22Rv1 (cell line): ENCODE results near the gene DYRK2.

ENCODE experiments used
- H3K27ac ChIP-seq: fragments of 450-650 bp; 2 replicates; pipeline ENCODE4 v1.5.1; 2017
- CTCF ChIP-seq: fragments of 450-650 bp; IDR thresholded peaks from 2 replicates; pipeline ENCODE4 v1.5.1; 2017; ENCODE audit warnings: mild to moderate bottlenecking
- ZFX ChIP-seq: fragments of 450-650 bp; IDR thresholded peaks from 2 replicates; pipeline ENCODE4 v1.6.1; 2017; ENCODE audit warnings: antibody characterized with exemption, borderline replicate concordance

Gene DYRK2

DNA sequence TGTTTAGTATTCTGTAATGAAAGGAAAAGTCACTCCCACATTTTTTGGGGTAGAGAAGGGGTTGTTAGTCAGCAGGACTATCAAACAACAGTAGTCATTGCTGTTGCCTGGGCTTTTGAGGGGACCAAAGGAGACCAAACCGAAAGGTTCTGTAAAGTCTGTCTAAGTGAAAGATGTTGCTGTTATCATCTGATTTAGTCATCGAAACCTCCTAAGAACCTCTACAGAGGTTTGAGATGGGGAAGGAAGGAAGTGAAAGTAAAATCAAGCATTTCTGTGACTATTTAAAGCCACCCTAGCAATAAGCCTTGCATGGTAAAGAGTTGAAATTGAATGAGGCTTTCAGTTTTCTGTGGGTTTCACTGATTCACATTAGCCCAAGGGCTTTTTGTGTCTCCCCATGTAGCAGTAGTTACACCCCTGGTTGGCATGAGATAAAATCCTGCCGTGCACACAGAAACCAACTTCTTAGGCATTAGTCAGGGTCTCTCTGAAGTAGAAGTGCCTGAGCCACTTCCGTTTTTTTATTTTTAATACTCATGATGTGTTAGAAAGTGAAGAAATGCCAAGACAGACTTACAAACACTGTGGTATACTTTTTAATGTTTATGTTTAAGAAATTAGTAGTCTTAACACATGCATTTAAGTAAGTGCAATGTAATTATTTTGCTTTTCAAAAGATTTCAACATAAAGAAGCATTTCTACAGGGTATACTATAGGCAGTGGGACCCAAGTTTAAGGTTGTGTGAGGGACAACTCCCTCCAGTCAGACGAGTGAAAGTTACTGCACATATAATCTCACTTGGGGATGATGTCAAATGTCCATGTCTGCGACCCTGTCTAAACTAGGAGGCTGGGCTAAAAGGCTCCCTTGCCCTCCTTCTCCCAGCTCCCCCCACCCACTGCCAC, 50.4 kb downstream of the DYRK2 start:
- no peak overlapping the region for H3K27ac ChIP-seq
- TF ChIP-seq ZFX: no peak
- no peak for TF ChIP-seq CTCF

DNA sequence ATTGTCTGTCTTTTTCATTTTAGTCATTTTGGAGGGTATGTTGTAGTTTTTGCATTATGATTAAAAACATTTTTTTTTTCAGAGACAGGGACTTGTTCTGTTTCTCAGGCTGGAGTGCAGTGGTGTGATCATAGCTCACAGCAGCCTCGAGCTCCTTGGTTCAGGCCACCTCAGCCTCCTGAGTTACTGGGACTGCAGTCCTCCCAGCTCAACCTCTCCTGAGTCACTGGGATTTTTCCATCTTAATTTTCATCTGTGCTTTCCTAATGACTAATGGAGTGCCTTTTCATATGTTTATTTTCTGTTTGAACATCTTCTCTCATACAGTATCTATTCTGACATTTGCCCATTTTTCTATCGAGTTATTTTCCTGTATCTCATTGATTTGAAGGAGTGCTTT, 52.6 kb downstream of the DYRK2 start:
- H3K27ac ChIP-seq: no peak overlapping the region
- no peak for TF ChIP-seq ZFX
- TF ChIP-seq CTCF: no peak

DNA sequence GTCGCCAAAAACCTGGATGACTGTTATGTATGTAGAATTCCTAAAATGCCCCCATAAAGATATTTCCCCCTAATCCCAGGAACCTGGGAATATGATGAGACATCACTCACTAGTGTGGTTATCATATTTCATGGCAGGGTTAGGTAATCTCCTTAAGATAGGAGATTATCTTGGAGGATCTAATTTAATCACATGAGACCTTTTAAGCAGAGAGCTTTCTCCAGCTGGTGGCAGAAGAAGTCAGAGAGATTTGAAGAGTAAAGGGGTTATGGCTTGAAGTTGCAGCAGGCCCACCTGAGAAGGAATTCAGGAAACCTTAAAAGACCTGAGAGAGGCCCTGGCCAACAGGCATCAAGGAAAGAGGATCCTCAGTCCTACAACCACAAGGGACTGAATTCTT, 53.6 kb downstream of the DYRK2 start:
- TF ChIP-seq CTCF (no peak), ZFX (no peak)
- H3K27ac ChIP-seq: no peak overlapping the region

DNA sequence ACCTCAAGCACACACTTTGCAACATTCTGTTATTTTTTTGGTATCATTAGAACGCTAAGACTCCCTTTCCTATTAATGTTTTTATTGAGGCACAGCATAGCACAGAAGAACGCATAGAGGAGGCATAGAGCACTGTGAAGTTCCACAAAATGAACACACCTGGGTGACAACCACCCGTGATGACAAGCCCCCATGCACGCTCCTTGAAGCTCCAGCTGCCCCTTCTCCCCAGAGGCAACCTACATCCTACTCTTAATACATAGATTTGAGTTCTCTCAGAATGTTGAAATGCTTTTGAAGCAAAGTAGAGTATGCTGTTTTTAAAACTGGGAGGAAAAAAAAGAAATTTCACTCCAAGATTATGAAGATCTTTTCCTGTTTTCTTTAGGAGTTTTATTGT, 55.5 kb downstream of the DYRK2 start:
- H3K27ac ChIP-seq: no peak overlapping the region
- TF ChIP-seq ZFX (no peak), CTCF (no peak)

DNA sequence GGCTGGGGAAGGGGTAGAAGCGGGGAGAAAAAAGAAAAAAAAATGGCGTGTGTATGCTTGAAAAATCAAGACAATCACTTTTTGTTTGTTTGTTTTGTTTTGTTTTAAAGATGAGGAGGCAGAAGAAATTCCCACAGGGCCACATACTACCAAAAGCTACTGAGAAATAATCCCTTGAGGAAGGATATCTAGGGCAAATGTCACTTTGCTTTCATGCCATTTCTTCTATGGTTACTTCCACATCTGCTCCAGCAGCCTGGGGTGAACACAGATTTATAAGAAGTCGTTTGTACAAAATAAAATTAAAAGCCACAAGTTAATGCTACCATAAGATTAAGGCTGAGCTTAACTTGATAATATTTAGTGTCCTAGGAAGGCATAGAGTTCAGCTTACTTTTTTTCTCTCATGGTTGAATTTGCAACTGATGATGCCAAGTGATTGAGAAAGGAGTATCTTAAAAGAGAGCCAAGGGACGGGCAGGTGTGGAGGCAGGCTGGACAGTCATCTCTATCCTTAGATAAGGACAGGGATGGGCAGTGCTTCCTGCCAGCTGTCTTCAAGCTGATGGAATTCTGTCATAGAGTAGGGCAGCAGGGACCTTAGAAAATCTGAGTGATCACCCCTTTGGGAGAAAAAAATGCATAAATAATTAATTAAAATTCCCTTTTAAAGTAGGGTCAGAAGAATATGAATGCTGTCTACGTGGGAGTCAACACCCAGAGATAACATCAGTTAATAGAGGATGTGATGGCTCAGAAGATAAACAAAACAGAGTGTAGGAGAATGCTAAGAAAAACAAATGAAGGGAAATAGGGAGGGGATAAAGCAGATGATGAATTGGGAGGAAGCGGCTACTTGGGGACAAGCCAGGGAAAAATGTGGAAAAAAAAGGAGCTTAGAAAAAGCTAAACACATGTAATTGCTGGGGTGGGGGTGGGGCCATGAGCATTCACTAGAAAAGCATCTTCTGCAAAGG, 57.1 kb downstream of the DYRK2 start:
- H3K27ac ChIP-seq: no peak overlapping the region
- TF ChIP-seq ZFX: no peak
- no peak for TF ChIP-seq CTCF

DNA sequence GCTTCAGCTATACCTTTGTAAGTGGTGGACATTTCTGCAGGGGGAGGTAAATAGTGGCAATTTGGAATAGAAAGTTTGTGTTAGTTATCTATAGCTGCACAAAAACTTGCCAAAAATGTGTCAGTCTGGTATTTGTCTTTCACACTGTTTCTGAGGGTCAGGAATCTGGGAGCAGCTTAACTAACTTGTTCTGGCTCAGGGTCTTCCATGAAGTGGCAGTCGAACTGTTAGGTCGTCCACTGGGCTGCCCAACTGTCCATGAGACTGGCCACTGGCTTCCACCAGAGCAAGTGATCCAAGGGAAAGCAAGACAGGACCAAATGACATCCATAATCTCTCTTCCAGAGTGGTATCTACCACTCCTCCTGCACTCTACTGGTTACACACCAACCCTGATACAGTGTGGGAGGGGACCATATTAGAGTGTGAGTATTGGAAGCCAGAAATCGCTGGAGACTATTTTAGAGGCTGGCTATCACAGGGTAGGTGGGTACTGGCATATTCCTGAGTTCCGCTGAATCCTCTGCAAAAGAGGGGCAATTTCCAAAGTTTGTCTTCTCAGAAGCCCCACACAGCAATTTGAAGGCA, 60.9 kb downstream of the DYRK2 start:
- no peak for TF ChIP-seq ZFX
- TF ChIP-seq CTCF: no peak
- no peak overlapping the region for H3K27ac ChIP-seq
